HG03575 (cell line): ENCODE data around the gene IRF2BPL.

ENCODE experiments used
- ATAC-seq: cut with Tn5 transposase; IDR thresholded peaks from one replicate; pipeline ENCODE4 v1.9.1; 2021; ENCODE audit not compliant: unreplicated experiment, insufficient number of reproducible peaks, low FRiP score; ENCODE audit errors: extremely low read depth

IRF2BPL gene

GRCh38 chr14:77037215-77037937, 8.9 kb upstream of the IRF2BPL start:
- no peak for ATAC-seq

- ATAC-seq, result no peak
Measured at GRCh38 chr14:77036484-77037214, 8.1 kb upstream of the IRF2BPL start.

GRCh38 chr14:77035267-77035666, 6.8 kb upstream of the IRF2BPL start:
- ATAC-seq, result no peak

- ATAC-seq, result peak; percentile 42
Measured at GRCh38 chr14:77033622-77034589, 5.4 kb upstream of the IRF2BPL start.

GRCh38 chr14:77032844-77033621, 4.5 kb upstream of the IRF2BPL start:
- no peak for ATAC-seq

GRCh38 chr14:77032491-77032843, 4.0 kb upstream of the IRF2BPL start:
- ATAC-seq, result no peak

- ATAC-seq, result no peak
Measured at GRCh38 chr14:77031759-77032490, 3.4 kb upstream of the IRF2BPL start.

GRCh38 chr14:77027538-77028383, 747 bp downstream of the IRF2BPL start:
- peak; percentile 8 for ATAC-seq

GRCh38 chr14:77026930-77027537, 1.5 kb downstream of the IRF2BPL start:
- ATAC-seq, result no peak

- no peak for ATAC-seq
Measured at GRCh38 chr14:77026166-77026929, 2.2 kb downstream of the IRF2BPL start.

- no peak for ATAC-seq
Measured at GRCh38 chr14:77025744-77026165, 2.8 kb downstream of the IRF2BPL start.

GRCh38 chr14:77024171-77024691, 4.3 kb downstream of the IRF2BPL start:
- ATAC-seq, result no peak

GRCh38 chr14:77023001-77023996, 5.2 kb downstream of the IRF2BPL start:
- ATAC-seq, result no peak

GRCh38 chr14:77022236-77022852, 6.2 kb downstream of the IRF2BPL start:
- no peak for ATAC-seq
